Erythroblast (primary cell): Measurements from ENCODE around the gene LHX4.

Source experiments
- GATA1 ChIP-seq: IDR thresholded peaks from 2 replicates; pipeline ENCODE4 v1.6.1; 2011; ENCODE audit warnings: low read depth, mild to moderate bottlenecking, control low read depth, low read length, moderate library complexity
- POLR2A ChIP-seq: IDR thresholded peaks from 2 replicates; pipeline ENCODE4 v1.6.1; 2011; ENCODE audit warnings: mild to moderate bottlenecking, low read length

DNA sequence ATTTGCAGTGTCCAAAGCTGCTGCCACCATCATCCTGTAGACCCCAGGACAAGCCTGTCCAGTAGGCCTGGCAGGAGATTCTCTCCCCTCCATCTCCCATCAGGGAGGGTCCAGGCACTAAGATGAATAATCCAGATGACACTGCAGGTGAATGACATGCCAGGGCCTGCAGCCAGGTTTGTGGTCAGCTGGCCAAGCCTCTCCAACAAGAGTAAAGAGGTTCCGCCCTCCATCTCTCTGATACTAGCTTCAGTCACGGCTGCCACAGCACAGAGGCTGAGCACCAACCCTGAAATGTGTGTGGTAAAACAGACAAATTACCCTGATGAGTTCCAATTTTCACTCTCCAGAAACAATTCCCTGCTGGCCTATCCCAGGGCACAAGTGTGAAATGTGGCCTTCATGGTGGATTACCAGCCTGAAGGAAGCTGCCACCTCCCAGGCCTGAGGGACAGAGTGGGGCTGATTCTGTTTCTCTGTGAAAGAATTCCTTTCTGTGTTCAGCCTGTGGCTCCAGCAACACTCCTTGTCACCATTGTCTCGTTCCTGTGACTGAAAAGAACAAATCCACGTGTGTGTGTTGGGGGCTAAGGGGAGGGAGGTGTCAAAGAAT lies 19.9 kb upstream of the LHX4 start:
- TF ChIP-seq POLR2A (no peak), GATA1 (no peak)
